C1 segment of cervical spinal cord (tissue), 14 donors: Measurements from ENCODE around the gene DHRS3.

ENCODE experiments used
- DNase-seq, 14 donors: peaks; one replicate each; lab custom pipeline; 2025; lab: John Stamatoyannopoulos, UW

The DHRS3 gene

GRCh38 chr1:12554521-12555305, 63.3 kb downstream of the DHRS3 start:
- no peak for DNase-seq

GRCh38 chr1:12553963-12554362, 64.0 kb downstream of the DHRS3 start:
- DNase-seq: no peak

GRCh38 chr1:12552951-12553921, 64.8 kb downstream of the DHRS3 start:
- peak in 1 of 14 donors; percentile 11 for DNase-seq

GRCh38 chr1:12552111-12552888, 65.7 kb downstream of the DHRS3 start:
- DNase-seq: no peak

- DNase-seq: no peak
These were observed 66.4 kb downstream of the DHRS3 start for GRCh38 chr1:12551584-12551983.

GRCh38 chr1:12549460-12550349, 68.3 kb downstream of the DHRS3 start:
- DNase-seq: peak in 1 of 14 donors; percentile 53

GRCh38 chr1:12548973-12549459, 69.0 kb downstream of the DHRS3 start:
- DNase-seq: no peak

GRCh38 chr1:12548279-12548972, 69.6 kb downstream of the DHRS3 start:
- DNase-seq: no peak

GRCh38 chr1:12547586-12548225, 70.3 kb downstream of the DHRS3 start:
- no peak for DNase-seq

- DNase-seq: no peak
These were observed 71.0 kb downstream of the DHRS3 start for GRCh38 chr1:12546771-12547585.

- no peak for DNase-seq
These were observed 73.0 kb downstream of the DHRS3 start for GRCh38 chr1:12544992-12545391.

GRCh38 chr1:12544357-12544756, 73.7 kb downstream of the DHRS3 start:
- DNase-seq: no peak

GRCh38 chr1:12543740-12544154, 74.3 kb downstream of the DHRS3 start:
- DNase-seq: no peak

GRCh38 chr1:12542616-12543592, 75.1 kb downstream of the DHRS3 start:
- DNase-seq: no peak

GRCh38 chr1:12542138-12542465, 75.9 kb downstream of the DHRS3 start:
- DNase-seq: no peak

GRCh38 chr1:12541274-12542137, 76.5 kb downstream of the DHRS3 start:
- DNase-seq: no peak
